Measurements from ENCODE around the gene LMO2.

DNA sequence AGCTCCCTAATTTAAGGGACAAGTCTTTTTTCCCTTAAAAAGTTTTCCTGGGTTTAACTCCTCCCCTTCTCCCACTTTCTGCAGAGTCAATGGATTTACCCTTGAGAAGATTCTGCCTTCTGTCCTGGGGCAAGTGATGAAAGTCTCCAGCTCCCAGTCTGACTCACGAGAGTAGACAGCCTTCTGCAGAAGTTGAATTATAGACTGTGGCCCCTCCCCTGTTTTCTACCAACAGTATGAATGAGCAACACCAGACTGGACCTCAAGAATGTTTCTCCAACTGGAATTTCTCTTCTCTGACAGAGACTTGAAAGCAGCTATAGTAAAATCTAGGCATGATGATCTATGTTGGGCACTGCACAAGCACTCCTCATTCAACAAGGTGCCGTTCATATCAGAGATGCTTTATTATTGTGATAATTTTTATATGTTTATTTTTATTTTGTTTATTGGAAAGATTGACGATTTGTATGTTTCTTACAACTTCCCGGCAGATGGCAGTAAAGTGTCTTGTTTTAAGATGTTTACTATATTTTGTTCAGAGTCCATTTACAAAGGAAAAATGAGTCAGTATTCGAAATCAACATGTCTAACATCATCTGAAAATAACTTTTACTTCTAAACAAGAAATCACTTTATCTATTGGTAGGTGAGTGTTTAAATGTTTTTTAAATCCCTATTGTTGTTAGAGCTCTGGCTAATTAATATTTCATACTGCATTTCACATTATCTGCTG is 56.6 kb downstream of the LMO2 start:
- TF ChIP-seq, protein P1, sequence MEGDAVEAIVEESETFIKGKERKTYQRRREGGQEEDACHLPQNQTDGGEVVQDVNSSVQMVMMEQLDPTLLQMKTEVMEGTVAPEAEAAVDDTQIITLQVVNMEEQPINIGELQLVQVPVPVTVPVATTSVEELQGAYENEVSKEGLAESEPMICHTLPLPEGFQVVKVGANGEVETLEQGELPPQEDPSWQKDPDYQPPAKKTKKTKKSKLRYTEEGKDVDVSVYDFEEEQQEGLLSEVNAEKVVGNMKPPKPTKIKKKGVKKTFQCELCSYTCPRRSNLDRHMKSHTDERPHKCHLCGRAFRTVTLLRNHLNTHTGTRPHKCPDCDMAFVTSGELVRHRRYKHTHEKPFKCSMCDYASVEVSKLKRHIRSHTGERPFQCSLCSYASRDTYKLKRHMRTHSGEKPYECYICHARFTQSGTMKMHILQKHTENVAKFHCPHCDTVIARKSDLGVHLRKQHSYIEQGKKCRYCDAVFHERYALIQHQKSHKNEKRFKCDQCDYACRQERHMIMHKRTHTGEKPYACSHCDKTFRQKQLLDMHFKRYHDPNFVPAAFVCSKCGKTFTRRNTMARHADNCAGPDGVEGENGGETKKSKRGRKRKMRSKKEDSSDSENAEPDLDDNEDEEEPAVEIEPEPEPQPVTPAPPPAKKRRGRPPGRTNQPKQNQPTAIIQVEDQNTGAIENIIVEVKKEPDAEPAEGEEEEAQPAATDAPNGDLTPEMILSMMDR (IDR thresholded peaks at IDR 0.05), result peak in 1 of 3 donors; percentile 7
- no peak for TF ChIP-seq POLR2A (IDR thresholded peaks at IDR 0.05)
